Endothelial cell of umbilical vein (primary cell): ENCODE results near the gene RNF150.

Source experiments
- EZH2 ChIP-seq: IDR thresholded peaks from 2 replicates; pipeline ENCODE4 v1.6.1; 2012; ENCODE audit warnings: borderline replicate concordance, low read depth, mild to moderate bottlenecking, moderate library complexity, low read length, inconsistent platforms; ENCODE audit not compliant: severe bottlenecking
- JUN ChIP-seq: IDR thresholded peaks from 2 replicates; pipeline ENCODE4 v1.6.1; 2011; ENCODE audit warnings: borderline replicate concordance, low read depth; ENCODE audit not compliant: insufficient read length, insufficient read depth
- POLR2A ChIP-seq: IDR thresholded peaks from 2 replicates; pipeline ENCODE4 v1.6.1; 2012; ENCODE audit warnings: low read depth, mild to moderate bottlenecking, control low read depth, low read length
- TF ChIP-seq, protein P1 (sequence below), 2 donors: IDR thresholded peaks; 1 replicate in 1 of 2; 2 replicates in 1 of 2; pipeline ENCODE4 v1.5.1; 2011; ENCODE audit warnings: low read length in 2 of 2, mild to moderate bottlenecking in 2 of 2, moderate library complexity in 2 of 2, control low read depth in 1 of 2, inconsistent platforms in 1 of 2, low read depth in 1 of 2; ENCODE audit not compliant: insufficient read depth in 1 of 2; ENCODE audit errors: extremely low read depth in 1 of 2

DNA sequence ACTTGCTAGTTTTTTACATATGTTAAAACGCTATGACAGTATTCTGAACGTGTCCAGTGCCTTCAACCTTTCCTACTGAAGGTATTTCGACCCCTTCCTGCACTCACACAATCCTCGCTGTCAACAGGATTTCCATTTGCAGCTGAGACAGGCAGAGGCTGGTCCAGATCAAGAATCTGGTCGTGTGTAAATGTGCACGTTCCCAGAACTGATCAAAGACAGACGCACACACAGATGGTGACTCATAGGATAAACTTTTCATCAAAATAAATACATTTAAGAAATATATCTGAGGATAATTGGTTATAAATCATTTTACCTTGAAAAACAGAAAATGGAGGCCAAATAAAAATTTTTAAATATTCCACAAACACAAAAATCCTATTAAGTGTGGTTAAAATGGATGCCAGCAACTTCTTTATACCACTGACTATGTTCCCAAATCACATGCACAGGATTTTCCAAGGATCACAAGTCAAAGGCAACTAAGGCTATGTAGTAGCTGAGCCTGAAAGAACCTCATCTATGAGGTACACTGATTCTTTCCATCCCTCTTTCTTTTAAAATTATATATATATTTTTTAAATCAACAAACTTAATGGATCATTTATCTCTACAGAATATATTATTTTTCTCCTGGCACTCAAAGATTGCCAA is 85.9 kb downstream of the RNF150 start:
- TF ChIP-seq, protein P1, sequence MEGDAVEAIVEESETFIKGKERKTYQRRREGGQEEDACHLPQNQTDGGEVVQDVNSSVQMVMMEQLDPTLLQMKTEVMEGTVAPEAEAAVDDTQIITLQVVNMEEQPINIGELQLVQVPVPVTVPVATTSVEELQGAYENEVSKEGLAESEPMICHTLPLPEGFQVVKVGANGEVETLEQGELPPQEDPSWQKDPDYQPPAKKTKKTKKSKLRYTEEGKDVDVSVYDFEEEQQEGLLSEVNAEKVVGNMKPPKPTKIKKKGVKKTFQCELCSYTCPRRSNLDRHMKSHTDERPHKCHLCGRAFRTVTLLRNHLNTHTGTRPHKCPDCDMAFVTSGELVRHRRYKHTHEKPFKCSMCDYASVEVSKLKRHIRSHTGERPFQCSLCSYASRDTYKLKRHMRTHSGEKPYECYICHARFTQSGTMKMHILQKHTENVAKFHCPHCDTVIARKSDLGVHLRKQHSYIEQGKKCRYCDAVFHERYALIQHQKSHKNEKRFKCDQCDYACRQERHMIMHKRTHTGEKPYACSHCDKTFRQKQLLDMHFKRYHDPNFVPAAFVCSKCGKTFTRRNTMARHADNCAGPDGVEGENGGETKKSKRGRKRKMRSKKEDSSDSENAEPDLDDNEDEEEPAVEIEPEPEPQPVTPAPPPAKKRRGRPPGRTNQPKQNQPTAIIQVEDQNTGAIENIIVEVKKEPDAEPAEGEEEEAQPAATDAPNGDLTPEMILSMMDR (IDR thresholded peaks at IDR 0.05; ENCODE audit: extremely low read depth in 1 of 2, insufficient read depth in 1 of 2, low read depth in 1 of 2, low read length in 2 of 2), result no peak
- no peak for TF ChIP-seq EZH2
- TF ChIP-seq POLR2A, result no peak
- TF ChIP-seq JUN, result no peak
